ENCODE data around the gene OR10K1. TPM values are rescaled to one million over a fixed set of nuclear protein-coding genes. Genes with fewer than 3 reads are reported as not detected.

OR10K1 gene
- total RNA-seq, 1 experiment from 2014 or later: not detected

DNA sequence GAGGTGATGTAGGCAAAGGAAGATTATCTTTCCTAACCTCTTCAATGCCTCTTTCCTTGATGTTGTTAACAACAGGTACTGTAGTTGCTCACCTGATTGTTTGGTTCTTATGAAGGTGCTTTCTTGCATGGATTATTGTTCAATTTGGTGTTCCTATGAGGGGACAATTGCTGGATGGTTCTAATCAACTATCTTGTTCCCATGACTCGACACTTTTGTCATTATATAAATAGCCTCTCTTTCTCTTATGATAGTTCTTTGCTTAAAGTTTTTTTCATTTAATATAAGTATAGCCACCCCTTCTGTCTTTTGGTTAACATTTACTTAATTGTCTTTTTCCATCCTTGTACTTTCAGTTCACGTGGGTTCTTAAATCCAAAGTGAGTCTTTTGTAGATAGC is 45.9 kb downstream of the OR10K1 start:
- intact Hi-C loops (cut with micrococcal nuclease; ENCODE audit: unreplicated experiment): no loop called here
- no peak overlapping the region for H3K4me3 Mint-ChIP-seq (ENCODE audit: unreplicated experiment)
- H3K36me3 Mint-ChIP-seq (ENCODE audit: insufficient read depth, unreplicated experiment): no peaks in the 10 kb centered on the region
- TF ChIP-seq, protein P1, sequence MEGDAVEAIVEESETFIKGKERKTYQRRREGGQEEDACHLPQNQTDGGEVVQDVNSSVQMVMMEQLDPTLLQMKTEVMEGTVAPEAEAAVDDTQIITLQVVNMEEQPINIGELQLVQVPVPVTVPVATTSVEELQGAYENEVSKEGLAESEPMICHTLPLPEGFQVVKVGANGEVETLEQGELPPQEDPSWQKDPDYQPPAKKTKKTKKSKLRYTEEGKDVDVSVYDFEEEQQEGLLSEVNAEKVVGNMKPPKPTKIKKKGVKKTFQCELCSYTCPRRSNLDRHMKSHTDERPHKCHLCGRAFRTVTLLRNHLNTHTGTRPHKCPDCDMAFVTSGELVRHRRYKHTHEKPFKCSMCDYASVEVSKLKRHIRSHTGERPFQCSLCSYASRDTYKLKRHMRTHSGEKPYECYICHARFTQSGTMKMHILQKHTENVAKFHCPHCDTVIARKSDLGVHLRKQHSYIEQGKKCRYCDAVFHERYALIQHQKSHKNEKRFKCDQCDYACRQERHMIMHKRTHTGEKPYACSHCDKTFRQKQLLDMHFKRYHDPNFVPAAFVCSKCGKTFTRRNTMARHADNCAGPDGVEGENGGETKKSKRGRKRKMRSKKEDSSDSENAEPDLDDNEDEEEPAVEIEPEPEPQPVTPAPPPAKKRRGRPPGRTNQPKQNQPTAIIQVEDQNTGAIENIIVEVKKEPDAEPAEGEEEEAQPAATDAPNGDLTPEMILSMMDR (IDR thresholded peaks at IDR 0.05; ENCODE audit: insufficient read depth in 1 of 2, low read depth in 1 of 2, low read length in 1 of 2, severe bottlenecking in 1 of 2, unreplicated experiment in 1 of 2): no peak
- BruUV-seq (replicated peaks): no TSS peak
- CTCF ChIA-PET: no interaction called here
- POLR2A ChIA-PET: no interaction called here
- H3K27ac Mint-ChIP-seq (ENCODE audit: unreplicated experiment): no peak overlapping the region
- Histone ChIP-seq H3K9me3 (no peaks in the 10 kb centered on the region), H3K36me3 (ENCODE audit: control insufficient read depth, insufficient read depth, low read length) (no peaks in the 10 kb centered on the region), H3K4me1 (no peaks in the 10 kb centered on the region), H3K27me3 (replicated peaks; ENCODE audit: control insufficient read depth, insufficient read depth, low read length) (no peaks in the 10 kb centered on the region; the same call in 1 of the 2 replicates), H3K4me3 (ENCODE audit: low read depth, low read length) (no peak overlapping the region)
- H3K9me3 Mint-ChIP-seq (ENCODE audit: unreplicated experiment): no peaks in the 10 kb centered on the region
- no peaks in the 10 kb centered on the region for H3K4me1 Mint-ChIP-seq (ENCODE audit: low read depth, unreplicated experiment)
- no peak for DNase-seq
- H3K27me3 Mint-ChIP-seq (ENCODE audit: insufficient read depth, unreplicated experiment): peaks cover 2% of the 10 kb centered on the region

DNA sequence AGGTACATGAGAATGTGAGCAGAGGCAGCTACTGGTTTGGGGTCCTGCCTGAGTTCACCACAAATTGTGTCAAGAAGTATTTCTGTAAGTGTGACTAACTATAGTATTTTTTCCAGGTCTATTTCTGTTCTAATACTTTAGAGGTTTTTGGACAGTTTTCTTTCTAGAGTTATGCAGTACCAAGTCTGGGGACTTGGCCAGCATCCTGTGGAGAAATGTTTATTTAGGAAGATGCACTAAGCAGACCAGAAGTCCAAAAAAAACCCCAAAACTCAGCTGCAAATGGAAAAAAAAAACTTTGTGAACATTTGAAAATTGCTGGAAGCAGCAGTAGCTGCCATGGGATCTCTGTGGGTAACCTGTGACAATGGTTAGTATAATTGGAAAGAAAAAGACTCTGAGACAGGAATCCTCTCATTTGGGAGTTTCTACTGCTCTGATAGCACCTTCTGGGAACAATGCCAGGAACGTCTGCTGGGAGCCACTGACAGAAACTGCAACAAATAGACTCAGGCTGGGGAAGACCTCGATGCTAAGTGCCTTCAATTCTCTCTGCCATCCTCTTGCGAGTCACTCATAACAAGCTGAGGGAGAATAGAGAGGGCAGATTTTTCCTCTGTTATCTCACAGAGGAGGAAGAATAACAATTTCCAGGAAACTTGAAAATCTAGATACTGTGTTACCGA is 48.0 kb downstream of the OR10K1 start:
- H3K27me3 ChIP-seq (replicated peaks; ENCODE audit: control insufficient read depth, insufficient read depth, low read length): no peaks in the 10 kb centered on the region; the same call in 1 of the 2 replicates
- ChIA-PET CTCF (no interaction called here), POLR2A (no interaction called here)
- no peaks in the 10 kb centered on the region for H3K36me3 ChIP-seq (ENCODE audit: control insufficient read depth, insufficient read depth, low read length)
- Mint-ChIP-seq H3K4me1 (ENCODE audit: low read depth, unreplicated experiment) (no peaks in the 10 kb centered on the region), H3K27ac (ENCODE audit: unreplicated experiment) (no peak overlapping the region), H3K9me3 (ENCODE audit: unreplicated experiment) (no peaks in the 10 kb centered on the region), H3K4me3 (ENCODE audit: unreplicated experiment) (no peak overlapping the region), H3K36me3 (ENCODE audit: insufficient read depth, unreplicated experiment) (no peaks in the 10 kb centered on the region), H3K27me3 (ENCODE audit: insufficient read depth, unreplicated experiment) (peaks cover 2% of the 10 kb centered on the region)
- BruUV-seq (replicated peaks): no TSS peak
- H3K9me3 ChIP-seq: no peaks in the 10 kb centered on the region
- H3K4me1 ChIP-seq: no peaks in the 10 kb centered on the region
- intact Hi-C loops (cut with micrococcal nuclease; ENCODE audit: unreplicated experiment): no loop called here
- DNase-seq: no peak
- no peak overlapping the region for H3K4me3 ChIP-seq (ENCODE audit: low read depth, low read length)
- TF ChIP-seq, protein P1 (IDR thresholded peaks at IDR 0.05; ENCODE audit: insufficient read depth in 1 of 2, low read depth in 1 of 2, low read length in 1 of 2, severe bottlenecking in 1 of 2, unreplicated experiment in 1 of 2): no peak

DNA sequence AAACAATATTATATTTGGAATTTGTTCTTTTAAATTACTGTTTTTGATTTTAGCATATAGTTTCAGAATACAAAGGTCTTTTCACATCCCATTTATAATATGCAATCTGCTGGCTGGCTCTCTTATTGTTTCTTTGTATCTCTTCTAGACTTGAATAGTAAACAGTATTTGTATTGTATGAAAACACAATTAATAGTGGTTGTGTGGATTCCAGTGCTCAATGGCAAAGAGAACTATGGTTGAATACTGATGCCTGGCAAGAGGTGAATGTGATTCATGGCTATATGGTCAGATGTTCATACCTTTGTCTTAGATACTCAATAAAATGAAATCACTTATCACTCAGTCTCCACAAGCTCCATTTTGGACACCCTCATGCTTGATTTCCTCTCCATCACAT is 55.3 kb downstream of the OR10K1 start:
- no TSS peak for BruUV-seq (replicated peaks)
- ChIA-PET POLR2A (no interaction called here), CTCF (no interaction called here)
- TF ChIP-seq, protein P1 (IDR thresholded peaks at IDR 0.05; ENCODE audit: insufficient read depth in 1 of 2, low read depth in 1 of 2, low read length in 1 of 2, severe bottlenecking in 1 of 2, unreplicated experiment in 1 of 2): no peak
- Histone ChIP-seq H3K4me3 (ENCODE audit: low read depth, low read length) (no peak overlapping the region), H3K36me3 (ENCODE audit: control insufficient read depth, insufficient read depth, low read length) (no peaks in the 10 kb centered on the region), H3K27me3 (replicated peaks; ENCODE audit: control insufficient read depth, insufficient read depth, low read length) (no peaks in the 10 kb centered on the region), H3K9me3 (no peaks in the 10 kb centered on the region), H3K4me1 (no peaks in the 10 kb centered on the region)
- no peaks in the 10 kb centered on the region for H3K4me1 Mint-ChIP-seq (ENCODE audit: low read depth, unreplicated experiment)
- H3K9me3 Mint-ChIP-seq (ENCODE audit: unreplicated experiment): no peaks in the 10 kb centered on the region
- no peak overlapping the region for H3K4me3 Mint-ChIP-seq (ENCODE audit: unreplicated experiment)
- H3K36me3 Mint-ChIP-seq (ENCODE audit: insufficient read depth, unreplicated experiment): no peaks in the 10 kb centered on the region
- H3K27me3 Mint-ChIP-seq (ENCODE audit: insufficient read depth, unreplicated experiment): peaks cover 5% of the 10 kb centered on the region
- DNase-seq: no peak
- intact Hi-C loops (cut with micrococcal nuclease; ENCODE audit: unreplicated experiment): no loop called here
- no peak overlapping the region for H3K27ac Mint-ChIP-seq (ENCODE audit: unreplicated experiment)

Other genes starting within 250 kb of the OR10K1 start
- not detected in 2 replicates for gene CD1A, start 207.4 kb upstream of the OR10K1 start, total RNA-seq (2022)
- not detected in 2 replicates for gene CD1C, start 171.9 kb upstream of the OR10K1 start, total RNA-seq (2022)
- gene CD1B, start 130.3 kb upstream of the OR10K1 start, total RNA-seq (2022): not detected in 2 replicates
- gene CD1E, start 107.9 kb upstream of the OR10K1 start, total RNA-seq (2022): not detected in 2 replicates
- not detected in 2 replicates for gene OR10T2, start 62.4 kb upstream of the OR10K1 start, total RNA-seq (2022)
- gene OR10K2, start 35.6 kb upstream of the OR10K1 start, total RNA-seq (2022): not detected in 2 replicates
- not detected in 2 replicates for gene OR10R2, start 10.4 kb downstream of the OR10K1 start, total RNA-seq (2022)
- not detected in 2 replicates for gene OR6Y1, start 92.6 kb downstream of the OR10K1 start, total RNA-seq (2022)
- gene OR6P1, start 108.7 kb downstream of the OR10K1 start, total RNA-seq (2022): not detected in 2 replicates
- gene OR10X1, start 118.1 kb downstream of the OR10K1 start, total RNA-seq (2022): not detected in 2 replicates
- not detected in 2 replicates for gene OR10Z1, start 143.4 kb downstream of the OR10K1 start, total RNA-seq (2022)
- gene SPTA1, start 224.9 kb downstream of the OR10K1 start, total RNA-seq (2022): not detected in 2 replicates
- not detected in 2 replicates for gene OR6K2, start 238.8 kb downstream of the OR10K1 start, total RNA-seq (2022)